Esophagus muscularis mucosa (tissue), 4 donors: ENCODE measurements around the gene CLIC3. TPM values are rescaled to one million over a fixed set of nuclear protein-coding genes. Genes with fewer than 3 reads are reported as not detected.

Source experiments
- DNase-seq: peaks from one replicate; pipeline ENCODE4 v3.0.0-alpha.2; 2017; ENCODE audit errors: extremely low spot score
- H3K27ac ChIP-seq, 4 donors: fragments of 200-600 bp; sonication (generic); replicated peaks in 1 of 4; 1 replicate in 3 of 4; 2 replicates in 1 of 4; pipeline ENCODE4 v1.5.1; 2016 to 2019; ENCODE audit warnings: mild to moderate bottlenecking in 1 of 4
- H3K27me3 ChIP-seq, 4 donors: fragments of 200-600 bp; sonication (generic); one replicate each; pipeline versions ENCODE4 v1.5.1 to v1.6.0; 2016 to 2019
- H3K36me3 ChIP-seq, 4 donors: fragments of 200-600 bp; sonication (generic); one replicate each; pipeline ENCODE4 v1.5.1; 2016 to 2019
- H3K4me1 ChIP-seq, 4 donors: fragments of 200-600 bp; sonication (generic); one replicate each; pipeline ENCODE4 v1.5.1; 2016 to 2019
- H3K4me3 ChIP-seq, 4 donors: fragments of 200-600 bp; sonication (generic); 1 replicate in 2 of 4; 2 replicates in 2 of 4; pipeline ENCODE4 v1.5.1; 2016 to 2019; ENCODE audit warnings: mild to moderate bottlenecking in 4 of 4, moderate library complexity in 1 of 4
- H3K9me3 ChIP-seq, 4 donors: fragments of 200-600 bp; sonication (generic); 1 replicate in 3 of 4; 2 replicates in 1 of 4; pipeline ENCODE4 v1.5.1; 2016 to 2019
- EP300 ChIP-seq: sonication (generic); formaldehyde crosslinking; IDR thresholded peaks from one replicate; pipeline ENCODE4 v1.6.1; 2017; ENCODE audit warnings: antibody characterized with exemption
- POLR2A ChIP-seq: fragments of 450-650 bp; IDR thresholded peaks from one replicate; pipeline ENCODE4 v1.6.1; 2017; ENCODE audit warnings: antibody characterized with exemption, moderate library complexity, mild to moderate bottlenecking, low read depth
- POLR2AphosphoS5 ChIP-seq, 2 donors: sonication (generic); formaldehyde crosslinking; IDR thresholded peaks; one replicate each; pipeline ENCODE4 v1.6.1; 2017; ENCODE audit warnings: antibody characterized with exemption in 2 of 2
- WGBS: methylation state at CpG from one replicate; pipeline ENCODE4 v1.1.5; 2018; 5-methylcytosine and 5-hydroxymethylcytosine counted together
- intact Hi-C: fragments of 100-400 bp; cut with DNase I; formaldehyde crosslinking; loops from one replicate; pipeline ENCODE4 v1.15.1; 2023
- total RNA-seq, 4 donors: library from RNA; depleted of rRNA; stranded (reverse); fragments of >200 nt; gene quantifications; one replicate each; pipeline versions ENCODE4 v1.1.0 to v1.2.1, GENCODE V29; 2016
- TF ChIP-seq, protein P1 (sequence below), 3 experiments: fragments of 200-600 bp in 2 of 3; fragments of 450-650 bp in 1 of 3; sonication (generic) in 2 of 3; IDR thresholded peaks; one replicate each; pipeline ENCODE4 v1.5.1; 2017 to 2019; ENCODE audit warnings: antibody characterized with exemption in 3 of 3, mild to moderate bottlenecking in 2 of 3, moderate library complexity in 1 of 3

The CLIC3 gene
- total RNA-seq, 4 donors from 2014 or later: 1.4 to 2.5 TPM; not detected in 2

DNA sequence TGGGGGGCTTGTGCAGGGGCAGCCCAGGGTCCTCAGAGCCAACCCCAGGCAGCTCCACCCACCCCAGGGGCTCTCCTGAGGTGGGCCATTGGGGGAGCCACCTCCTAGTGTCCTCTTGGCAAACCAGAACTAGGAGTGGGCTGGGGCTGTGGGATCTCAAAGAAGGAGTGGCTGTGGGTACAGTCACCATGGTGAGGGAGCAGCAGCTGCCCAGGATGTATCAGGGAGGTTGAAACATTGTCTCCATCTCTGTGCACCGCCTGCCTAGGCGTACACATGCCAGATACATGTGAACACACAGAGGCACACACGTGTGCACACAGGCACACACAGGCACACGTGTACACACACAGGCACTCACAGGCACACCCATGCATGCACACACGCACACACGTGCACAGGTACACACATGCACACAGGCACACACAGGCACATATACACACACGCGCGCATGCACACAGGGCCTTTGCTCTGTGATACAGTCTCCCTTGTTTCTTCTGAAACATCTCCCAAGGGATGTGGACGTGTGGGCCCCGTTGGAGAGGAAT is 33.6 kb downstream of the CLIC3 start:
- Histone ChIP-seq H3K4me3 (no peak overlapping the region), H3K9me3 (no peaks in the 10 kb centered on the region), H3K36me3 (no peaks in the 10 kb centered on the region), H3K27ac (no peak overlapping the region), H3K4me1 (peaks cover 10 to 25% (median 20%) of the 10 kb centered on the region in 4 donors), H3K27me3 (peaks cover 0 to 38% (median 0%) of the 10 kb centered on the region in 4 donors)
- intact Hi-C loops: no loop called here
- TF ChIP-seq EP300 (no peak), POLR2AphosphoS5 (IDR thresholded peaks at IDR 0.05) (no peak), POLR2A (no peak)
- TF ChIP-seq, protein P1, sequence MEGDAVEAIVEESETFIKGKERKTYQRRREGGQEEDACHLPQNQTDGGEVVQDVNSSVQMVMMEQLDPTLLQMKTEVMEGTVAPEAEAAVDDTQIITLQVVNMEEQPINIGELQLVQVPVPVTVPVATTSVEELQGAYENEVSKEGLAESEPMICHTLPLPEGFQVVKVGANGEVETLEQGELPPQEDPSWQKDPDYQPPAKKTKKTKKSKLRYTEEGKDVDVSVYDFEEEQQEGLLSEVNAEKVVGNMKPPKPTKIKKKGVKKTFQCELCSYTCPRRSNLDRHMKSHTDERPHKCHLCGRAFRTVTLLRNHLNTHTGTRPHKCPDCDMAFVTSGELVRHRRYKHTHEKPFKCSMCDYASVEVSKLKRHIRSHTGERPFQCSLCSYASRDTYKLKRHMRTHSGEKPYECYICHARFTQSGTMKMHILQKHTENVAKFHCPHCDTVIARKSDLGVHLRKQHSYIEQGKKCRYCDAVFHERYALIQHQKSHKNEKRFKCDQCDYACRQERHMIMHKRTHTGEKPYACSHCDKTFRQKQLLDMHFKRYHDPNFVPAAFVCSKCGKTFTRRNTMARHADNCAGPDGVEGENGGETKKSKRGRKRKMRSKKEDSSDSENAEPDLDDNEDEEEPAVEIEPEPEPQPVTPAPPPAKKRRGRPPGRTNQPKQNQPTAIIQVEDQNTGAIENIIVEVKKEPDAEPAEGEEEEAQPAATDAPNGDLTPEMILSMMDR (IDR thresholded peaks at IDR 0.05): no peak
- 93% methylated on average over 6 of the region's 11 CpGs for WGBS
- no peak for DNase-seq

DNA sequence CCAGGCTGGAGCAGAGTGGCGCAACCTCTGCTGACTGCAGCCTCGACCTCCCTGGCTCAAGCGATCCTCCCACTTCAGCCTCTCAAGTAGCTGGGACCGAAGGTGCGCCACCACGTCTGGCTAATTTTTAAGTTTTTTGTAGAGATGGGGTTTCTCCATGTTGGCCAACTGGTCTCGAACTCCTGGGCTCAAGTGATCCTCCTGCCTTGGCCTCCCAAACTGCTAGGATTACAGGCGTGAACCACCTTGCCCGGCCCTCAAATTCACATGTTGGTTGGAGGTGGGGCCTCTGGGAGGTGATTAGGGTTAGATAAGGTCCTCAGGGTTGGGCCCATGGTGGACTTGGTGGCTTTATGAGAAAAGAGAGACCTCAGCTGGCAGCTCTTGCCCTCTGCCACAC is 34.2 kb downstream of the CLIC3 start:
- 93% methylated on average over 9 of the region's 9 CpGs for WGBS
- no peak for DNase-seq
- H3K9me3 ChIP-seq: no peaks in the 10 kb centered on the region
- H3K4me3 ChIP-seq: no peak overlapping the region
- no peak overlapping the region for H3K27ac ChIP-seq
- TF ChIP-seq EP300: no peak
- no peak for TF ChIP-seq POLR2A
- TF ChIP-seq, protein P1 (IDR thresholded peaks at IDR 0.05): no peak
- no peak for TF ChIP-seq POLR2AphosphoS5 (IDR thresholded peaks at IDR 0.05)
- intact Hi-C loops: no loop called here
- H3K4me1 ChIP-seq: peaks cover 10 to 25% (median 20%) of the 10 kb centered on the region in 4 donors
- H3K27me3 ChIP-seq: peaks cover 0 to 38% (median 0%) of the 10 kb centered on the region in 4 donors
- no peaks in the 10 kb centered on the region for H3K36me3 ChIP-seq

DNA sequence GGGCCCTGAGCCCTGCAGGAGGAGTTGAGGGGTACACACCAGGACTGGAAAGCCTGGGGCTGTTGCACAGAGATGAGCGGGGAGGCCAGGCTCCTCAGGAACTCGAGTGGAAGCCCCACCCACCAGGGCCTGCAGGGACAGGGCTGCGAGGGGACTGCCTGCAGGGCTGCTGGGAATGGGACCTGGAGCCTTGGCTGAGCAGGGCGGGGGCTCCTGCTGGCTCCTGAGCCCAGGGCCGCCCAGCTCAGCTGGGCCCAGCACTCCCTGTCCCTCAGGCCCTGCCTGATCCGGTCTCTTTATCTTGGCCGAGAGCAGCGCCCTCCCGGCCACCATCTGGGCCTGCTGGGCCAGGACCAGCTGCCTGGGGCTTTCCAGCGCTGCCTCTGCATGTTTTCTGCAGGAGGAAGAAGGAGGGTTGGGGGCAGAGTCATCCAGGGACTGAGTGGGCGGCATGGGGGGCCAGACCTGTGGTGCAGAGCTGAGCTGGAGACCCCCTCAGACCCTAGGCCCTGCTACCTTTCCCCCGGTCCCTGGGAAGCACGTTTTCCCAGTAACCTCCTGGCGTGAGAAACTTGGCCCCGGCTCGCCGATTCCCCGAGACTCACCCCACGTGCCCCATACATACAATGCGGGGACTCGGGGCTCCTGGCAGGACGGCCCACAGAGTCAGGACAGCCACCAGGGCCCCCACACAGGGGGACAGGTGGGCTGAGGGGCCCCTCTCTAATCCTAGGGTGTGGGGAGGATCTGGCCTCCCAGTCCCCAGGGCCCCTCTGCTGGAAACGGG is 34.9 kb downstream of the CLIC3 start:
- intact Hi-C loops: no loop called here
- DNase-seq: no peak
- 78% methylated on average over 11 of the region's 23 CpGs for WGBS
- Histone ChIP-seq H3K4me1 (peaks cover 10 to 24% (median 20%) of the 10 kb centered on the region in 4 donors), H3K4me3 (no peak overlapping the region), H3K9me3 (no peaks in the 10 kb centered on the region), H3K36me3 (no peaks in the 10 kb centered on the region), H3K27me3 (peaks cover 0 to 38% (median 0%) of the 10 kb centered on the region in 4 donors), H3K27ac (no peak overlapping the region)
- no peak for TF ChIP-seq EP300
- TF ChIP-seq POLR2AphosphoS5 (IDR thresholded peaks at IDR 0.05): no peak
- no peak for TF ChIP-seq POLR2A
- TF ChIP-seq, protein P1 (IDR thresholded peaks at IDR 0.05): no peak

DNA sequence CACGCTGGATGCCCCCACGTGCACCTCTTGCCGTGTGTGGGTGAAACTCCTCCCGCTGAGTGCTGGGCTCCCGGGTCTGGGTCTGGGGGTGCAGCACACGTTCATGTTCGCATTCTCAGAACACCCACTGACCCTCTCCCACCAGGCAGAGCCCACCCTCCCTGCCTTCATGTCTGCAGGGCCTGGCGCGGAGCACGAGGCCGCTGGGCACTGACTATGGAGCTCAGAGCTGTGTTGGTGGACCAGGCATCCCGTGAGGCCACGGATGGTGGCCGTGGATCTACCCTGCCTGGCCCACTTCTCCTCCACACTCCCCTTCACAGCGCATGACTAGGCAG is 35.5 kb downstream of the CLIC3 start:
- Histone ChIP-seq H3K27ac (no peak overlapping the region), H3K36me3 (no peaks in the 10 kb centered on the region), H3K4me1 (peaks cover 6 to 19% (median 14%) of the 10 kb centered on the region in 4 donors), H3K4me3 (no peak overlapping the region), H3K9me3 (no peaks in the 10 kb centered on the region), H3K27me3 (peaks cover 0 to 32% (median 0%) of the 10 kb centered on the region in 4 donors)
- no peak for TF ChIP-seq POLR2A
- TF ChIP-seq POLR2AphosphoS5 (IDR thresholded peaks at IDR 0.05): no peak
- no peak for TF ChIP-seq EP300
- TF ChIP-seq, protein P1 (IDR thresholded peaks at IDR 0.05): no peak
- 81% methylated on average over 14 of the region's 15 CpGs for WGBS
- no peak for DNase-seq
- intact Hi-C loops: no loop called here
